H1 (cell line): ENCODE results near the gene FBH1. TPM values are rescaled to one million over a fixed set of nuclear protein-coding genes. Genes with fewer than 3 reads are reported as not detected.

Experiments used
- BCL11A ChIP-seq, 2 experiments: IDR thresholded peaks; one replicate each; pipeline ENCODE4 v1.6.1; 2011; ENCODE audit warnings: low read depth in 2 of 2, low read length in 2 of 2, mild to moderate bottlenecking in 2 of 2
- BRCA1 ChIP-seq: IDR thresholded peaks from 2 replicates; pipeline ENCODE4 v1.6.1; 2012; ENCODE audit warnings: low read depth, low read length, improper control_type of control experiment
- EZH2 ChIP-seq: fragments of 200-600 bp; sonication (generic); IDR thresholded peaks from 2 replicates; pipeline ENCODE4 v1.7.1; 2012; ENCODE audit warnings: low read depth, mild to moderate bottlenecking, moderate library complexity, low read length, inconsistent platforms; ENCODE audit not compliant: severe bottlenecking
- RNF2 ChIP-seq: fragments of 200-900, 300-1000 bp; sonication (generic); IDR thresholded peaks from 2 replicates; pipeline ENCODE4 v1.7.1; 2016; ENCODE audit warnings: borderline replicate concordance, low read depth, mild to moderate bottlenecking, antibody characterized with exemption, low read length; ENCODE audit not compliant: poor library complexity, severe bottlenecking; ENCODE audit errors: missing control alignments
- RXRA ChIP-seq: IDR thresholded peaks from 2 replicates; pipeline ENCODE4 v1.6.1; 2011; ENCODE audit warnings: low read depth, mild to moderate bottlenecking, low read length, moderate library complexity; ENCODE audit not compliant: insufficient read depth
- SRF ChIP-seq: IDR thresholded peaks from 2 replicates; pipeline ENCODE4 v1.6.1; 2011; ENCODE audit warnings: mild to moderate bottlenecking, low read depth, low read length, moderate library complexity
- TCF12 ChIP-seq: IDR thresholded peaks from 2 replicates; pipeline ENCODE4 v1.6.1; 2011; ENCODE audit warnings: low read depth, mild to moderate bottlenecking, low read length
- polyA plus RNA-seq, 7 experiments: library from polyadenylated mRNA; depleted of rRNA in 3 of 7; stranded (reverse) in 5 of 7; unstranded in 2 of 7; fragments of >200 nt in 5 of 7; fragments of 200-250 nt in 2 of 7; gene quantifications; 1 replicate in 5 of 7; 2 replicates in 1 of 7; 4 replicates in 1 of 7; pipeline versions ENCODE4 v1.2.1 to v1.2.3, GENCODE V29; 2011 to 2013; ENCODE audit warnings: missing spikeins in 2 of 7, mixed read lengths in 2 of 7
- total RNA-seq: library from RNA; stranded (reverse); fragmentation: NEBNext Ultra II Directional; extraction: Animal tissue kit (Norgen Biotek cat#: 25700); gene quantifications from 2 replicates; pipeline ENCODE4 v1.2.1, GENCODE V29; 2021

FBH1 gene
- total and polyA plus RNA-seq, 2 of the 8 experiments (the other 6 are each of a cell fraction or from before 2014, with no cell fraction given) = 31.1 to 51.8 TPM

DNA sequence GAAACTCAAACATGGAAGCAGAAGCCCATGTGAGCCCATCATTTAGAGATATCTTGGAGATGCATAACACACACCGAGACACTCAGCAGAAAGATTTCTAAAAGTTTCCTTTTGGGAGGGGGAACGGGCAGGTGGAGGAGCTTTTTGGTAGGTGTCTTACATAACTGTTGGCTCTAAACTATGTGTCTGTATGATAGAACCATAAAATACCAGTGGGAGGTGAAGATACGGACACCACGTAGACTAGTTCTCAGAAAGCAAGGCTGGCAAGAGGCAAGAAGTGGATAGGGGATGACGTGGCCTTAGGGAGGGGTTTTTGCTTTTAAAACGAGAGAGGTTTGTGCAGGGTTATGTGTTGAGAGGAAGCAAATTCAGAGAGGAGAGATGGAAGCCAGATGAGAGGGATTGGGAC is 50.8 kb downstream of the FBH1 start (continued):
- TF ChIP-seq RNF2 = no peak
- no peak for TF ChIP-seq BRCA1
- no peak for TF ChIP-seq SRF
- no peak for TF ChIP-seq BCL11A (IDR thresholded peaks at IDR 0.05; ENCODE audit: low read depth in 2 of 2, low read length in 2 of 2)
- TF ChIP-seq RXRA = no peak
- TF ChIP-seq TCF12 = no peak
- TF ChIP-seq EZH2 = no peak
